ACC112 (cell line): ENCODE results near the gene NUPR2.
"Not testable (repeated sequence)": the region's sequence is repeated elsewhere in the genome, so short reads cannot be mapped to it uniquely, and the experiment has no call there.

Experiments
- H2AFZ ChIP-seq: fragments of 200-600 bp; sonication (generic); one replicate; pipeline ENCODE4 v1.6.0; 2017; ENCODE audit warnings: antibody characterized with exemption, low read length; ENCODE audit not compliant: unreplicated experiment
- H3K27ac ChIP-seq: fragments of 200-600 bp; sonication (generic); 2 replicates; pipeline ENCODE4 v1.5.1; 2014; ENCODE audit warnings: low read depth, mild to moderate bottlenecking, antibody characterized with exemption, low read length, moderate library complexity
- H3K27me3 ChIP-seq: fragments of 200-600 bp; sonication (generic); 2 replicates; pipeline ENCODE4 v1.6.1; 2014; ENCODE audit warnings: mild to moderate bottlenecking, antibody characterized with exemption, low read length, moderate library complexity, mixed read lengths; ENCODE audit not compliant: insufficient read depth
- H3K36me3 ChIP-seq: fragments of 200-600 bp; sonication (generic); 2 replicates; pipeline ENCODE4 v1.6.1; 2016; ENCODE audit warnings: mild to moderate bottlenecking, antibody characterized with exemption, low read length, moderate library complexity, mixed read lengths; ENCODE audit not compliant: insufficient read depth
- H3K4me1 ChIP-seq: fragments of 200-600 bp; sonication (generic); one replicate; pipeline ENCODE4 v1.6.1; 2016; ENCODE audit warnings: low read length, mixed read lengths; ENCODE audit not compliant: insufficient read depth, unreplicated experiment, control insufficient read depth
- H3K4me3 ChIP-seq: fragments of 200-600 bp; sonication (generic); 2 replicates; pipeline ENCODE4 v1.5.1; 2014; ENCODE audit warnings: mild to moderate bottlenecking, low read depth, low read length
- H3K79me2 ChIP-seq: fragments of 200-600 bp; sonication (generic); one replicate; pipeline ENCODE4 v1.6.0; 2016; ENCODE audit warnings: low read length; ENCODE audit not compliant: control insufficient read depth, unreplicated experiment, insufficient read depth

Gene NUPR2, protein sequence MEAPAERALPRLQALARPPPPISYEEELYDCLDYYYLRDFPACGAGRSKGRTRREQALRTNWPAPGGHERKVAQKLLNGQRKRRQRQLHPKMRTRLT

DNA sequence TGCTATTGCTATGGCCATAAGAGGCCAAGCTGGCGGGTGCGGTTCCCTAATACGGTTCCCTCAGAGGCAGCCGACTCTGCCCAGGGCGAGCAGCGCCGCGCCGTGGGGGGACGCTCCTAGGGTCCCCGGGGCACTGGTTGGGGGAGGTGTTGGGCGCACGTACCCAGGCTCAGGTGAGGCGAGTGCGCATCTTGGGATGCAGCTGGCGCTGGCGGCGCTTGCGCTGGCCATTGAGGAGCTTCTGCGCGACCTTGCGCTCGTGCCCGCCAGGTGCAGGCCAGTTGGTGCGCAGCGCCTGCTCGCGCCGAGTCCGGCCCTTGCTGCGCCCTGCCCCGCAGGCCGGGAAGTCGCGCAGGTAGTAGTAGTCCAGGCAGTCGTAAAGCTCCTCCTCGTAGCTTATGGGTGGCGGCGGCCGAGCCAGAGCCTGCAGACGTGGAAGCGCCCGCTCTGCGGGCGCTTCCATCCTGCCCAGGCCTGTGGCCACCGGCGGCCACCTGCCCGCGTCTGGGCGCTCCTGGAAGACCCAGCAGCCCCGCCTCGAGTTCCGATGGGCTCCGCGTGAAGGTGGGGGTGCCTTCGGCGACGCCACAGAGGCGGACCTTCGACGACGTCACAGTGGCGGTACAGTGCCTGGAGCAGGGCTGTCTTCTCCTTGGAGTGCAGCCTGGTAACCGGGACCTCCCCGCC, at the start of gene NUPR2:
NUPR2 (minus strand) TSS at position 566 of the 687 bp plus-strand sequence; CDS start at position 463, 103 bp downstream.
- no peaks in the 10 kb centered on the region for H3K36me3 ChIP-seq

DNA sequence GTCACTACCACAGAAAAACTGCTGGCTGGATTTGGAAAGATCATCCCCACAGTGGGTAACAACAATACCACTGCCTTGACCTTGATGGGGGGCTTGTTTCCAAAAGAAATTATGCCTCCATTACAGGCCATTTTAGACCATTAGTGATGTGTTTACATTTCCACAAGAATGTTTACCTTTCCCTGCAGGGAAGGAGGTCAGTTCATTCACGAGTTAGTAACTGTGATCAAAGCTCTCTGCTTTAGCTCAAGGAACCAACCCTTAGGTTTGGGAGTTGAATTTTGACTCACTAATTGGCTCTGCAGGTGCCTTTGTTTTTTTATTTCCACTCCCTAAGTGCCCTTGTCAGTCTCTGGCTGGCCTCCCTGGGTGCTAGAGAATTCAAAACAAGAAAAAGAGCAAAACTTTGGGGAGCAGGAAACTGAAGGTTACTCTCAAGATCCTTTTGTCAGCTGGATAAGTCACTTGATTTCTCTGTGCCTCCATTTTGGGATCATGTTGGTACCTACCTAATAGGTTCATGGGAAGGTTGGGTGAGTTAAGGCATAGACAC, 41.1 kb upstream of the NUPR2 start:
- Histone ChIP-seq H3K27me3 (no peaks in the 10 kb centered on the region), H3K79me2 (no peaks in the 10 kb centered on the region), H3K4me3 (no peak overlapping the region), H3K4me1 (no peaks in the 10 kb centered on the region), H2AFZ (no peak overlapping the region), H3K36me3 (no peaks in the 10 kb centered on the region), H3K27ac (no peak overlapping the region)

More for the DNA sequence above, at the start of gene NUPR2:
- H2AFZ ChIP-seq, result no peak within 1 kb of the TSS
- H3K4me3 ChIP-seq, result no peak within 1 kb of the TSS
- H3K4me1 ChIP-seq, result no peaks in the 10 kb centered on the region
- H3K79me2 ChIP-seq, result no peaks in the 10 kb centered on the region
- H3K27ac ChIP-seq, result no peak within 1 kb of the TSS
- H3K27me3 ChIP-seq, result peaks cover 30% of the 10 kb centered on the region

DNA sequence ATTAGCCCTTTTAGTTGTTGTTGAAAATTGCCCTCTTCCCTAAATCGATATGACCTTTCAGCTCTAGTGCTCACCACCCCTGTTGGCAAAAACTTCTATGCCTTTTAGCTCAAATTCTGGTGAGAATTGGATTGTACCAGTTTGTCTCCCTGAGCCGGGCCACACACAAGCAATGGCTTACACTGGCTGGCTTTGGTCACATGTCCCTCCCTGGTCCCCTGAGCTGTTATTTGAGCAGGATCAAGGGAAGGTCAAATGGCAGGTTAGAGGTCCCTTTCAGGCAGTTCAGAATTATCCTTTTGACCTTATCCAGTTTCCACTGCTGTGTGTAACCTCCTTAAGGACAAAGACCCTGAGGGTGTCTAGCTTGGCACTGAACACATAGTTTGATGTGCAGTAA, 14.8 kb upstream of the NUPR2 start:
- H2AFZ ChIP-seq, H3K27me3 ChIP-seq, H3K4me1 ChIP-seq, H3K79me2 ChIP-seq, H3K27ac ChIP-seq, H3K4me3 ChIP-seq, H3K36me3 ChIP-seq: not testable (repeated sequence)

DNA sequence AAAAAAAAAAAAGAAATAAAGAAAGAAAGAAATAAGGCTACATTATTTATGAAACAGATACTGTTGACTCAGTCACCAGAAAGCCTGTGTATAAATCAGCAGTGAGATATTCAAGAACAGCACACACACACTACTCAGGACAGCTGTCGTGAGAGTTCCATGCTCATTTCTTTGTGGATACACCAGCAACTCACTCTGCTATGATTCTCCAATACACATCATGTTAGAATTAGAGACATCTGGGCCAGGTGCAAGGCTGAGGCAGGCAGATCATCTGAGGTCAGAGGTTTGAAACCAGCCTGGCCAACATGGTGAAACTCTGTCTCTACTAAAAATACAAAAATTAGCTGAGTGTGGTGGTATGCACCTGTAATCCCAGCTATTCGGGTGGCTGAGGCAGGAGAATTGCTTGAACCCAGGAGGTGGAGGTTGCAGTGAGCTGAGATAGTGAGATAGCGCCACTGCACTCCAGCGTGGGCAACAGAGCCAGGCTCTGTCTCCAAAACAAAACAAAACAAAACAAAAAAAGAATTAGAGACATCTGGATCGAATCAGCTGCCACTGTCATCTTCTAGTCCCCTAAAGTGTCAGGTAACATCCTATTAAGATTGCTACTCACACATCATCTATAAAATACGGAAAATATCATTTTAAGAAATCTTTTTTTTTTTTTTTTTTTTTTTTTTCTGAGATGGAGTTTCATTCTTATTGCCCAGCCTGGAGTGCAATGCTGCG, 11.2 kb upstream of the NUPR2 start:
- H3K79me2 ChIP-seq, result no peaks in the 10 kb centered on the region
- no peaks in the 10 kb centered on the region for H3K36me3 ChIP-seq
- no peak overlapping the region for H3K27ac ChIP-seq
- no peak overlapping the region for H2AFZ ChIP-seq
- no peaks in the 10 kb centered on the region for H3K27me3 ChIP-seq
- H3K4me1 ChIP-seq, result no peaks in the 10 kb centered on the region
- no peak overlapping the region for H3K4me3 ChIP-seq

DNA sequence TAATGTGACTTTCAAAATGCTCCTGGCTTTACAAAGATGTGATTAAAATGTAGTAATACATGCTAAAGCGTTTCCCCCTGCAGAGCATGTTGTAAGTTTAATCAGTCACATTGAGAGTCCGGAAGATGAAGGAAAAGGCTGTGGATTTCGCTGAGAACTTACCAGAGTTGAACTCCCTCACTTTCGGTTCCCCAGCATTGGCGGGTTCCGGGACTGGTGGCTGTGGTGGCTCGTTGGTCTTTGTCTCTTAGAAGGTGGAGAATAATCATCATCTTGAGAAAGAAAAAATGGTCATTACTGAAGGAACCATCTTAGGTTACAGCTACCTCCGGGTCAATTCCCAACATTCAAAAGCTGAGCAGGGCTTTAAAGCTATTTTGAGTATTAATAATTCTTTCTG, 9.6 kb upstream of the NUPR2 start:
- Histone ChIP-seq H3K79me2 (no peaks in the 10 kb centered on the region), H3K27ac (no peak overlapping the region), H3K4me3 (no peak overlapping the region), H3K4me1 (no peaks in the 10 kb centered on the region), H3K36me3 (no peaks in the 10 kb centered on the region), H3K27me3 (no peaks in the 10 kb centered on the region), H2AFZ (no peak overlapping the region)

DNA sequence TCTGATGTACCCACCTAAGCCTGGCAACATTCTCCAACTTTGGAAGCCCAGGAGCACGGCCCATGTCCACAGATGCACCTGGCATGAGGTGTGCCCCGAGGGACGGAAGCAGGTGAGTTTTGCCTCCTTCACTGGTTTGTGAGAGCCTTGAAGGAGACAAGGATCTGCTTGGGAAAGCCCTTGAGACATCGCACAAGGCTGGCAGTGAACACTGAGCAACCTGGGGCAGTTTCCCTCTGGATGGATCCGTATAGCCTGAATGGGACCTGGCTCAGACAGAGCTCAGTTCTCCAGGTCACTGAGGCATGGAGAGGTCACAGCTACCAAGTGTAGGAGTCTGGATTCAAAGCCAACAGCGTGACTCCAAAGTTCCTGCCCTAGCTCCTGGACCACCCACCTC, 8.8 kb upstream of the NUPR2 start:
- Histone ChIP-seq H3K79me2 (no peaks in the 10 kb centered on the region), H3K4me1 (no peaks in the 10 kb centered on the region), H3K36me3 (no peaks in the 10 kb centered on the region), H2AFZ (no peak overlapping the region), H3K4me3 (no peak overlapping the region), H3K27me3 (no peaks in the 10 kb centered on the region), H3K27ac (no peak overlapping the region)

DNA sequence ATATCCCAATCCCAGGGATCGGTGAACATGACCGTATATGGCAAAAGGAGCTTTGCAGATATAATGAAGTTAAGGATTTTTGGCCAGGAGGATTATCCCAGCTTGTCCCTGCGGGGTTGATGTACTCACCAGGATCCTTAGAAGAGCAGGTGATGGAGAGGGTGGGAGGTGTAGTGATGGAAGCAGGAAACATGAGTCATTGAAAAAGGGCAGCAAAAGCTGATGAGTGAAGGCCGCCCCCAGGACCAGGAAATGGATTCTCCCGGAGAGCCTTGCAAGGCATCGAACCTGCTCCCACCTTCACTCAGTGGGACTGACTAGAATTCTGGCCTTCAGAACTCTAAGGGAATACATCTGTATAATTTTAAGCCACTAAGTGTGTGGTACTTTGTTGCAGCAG, 5.2 kb upstream of the NUPR2 start:
- Histone ChIP-seq H2AFZ (no peak overlapping the region), H3K4me3 (no peak overlapping the region), H3K27ac (no peak overlapping the region), H3K4me1 (no peaks in the 10 kb centered on the region), H3K36me3 (no peaks in the 10 kb centered on the region), H3K79me2 (no peaks in the 10 kb centered on the region), H3K27me3 (peaks cover 16% of the 10 kb centered on the region)

DNA sequence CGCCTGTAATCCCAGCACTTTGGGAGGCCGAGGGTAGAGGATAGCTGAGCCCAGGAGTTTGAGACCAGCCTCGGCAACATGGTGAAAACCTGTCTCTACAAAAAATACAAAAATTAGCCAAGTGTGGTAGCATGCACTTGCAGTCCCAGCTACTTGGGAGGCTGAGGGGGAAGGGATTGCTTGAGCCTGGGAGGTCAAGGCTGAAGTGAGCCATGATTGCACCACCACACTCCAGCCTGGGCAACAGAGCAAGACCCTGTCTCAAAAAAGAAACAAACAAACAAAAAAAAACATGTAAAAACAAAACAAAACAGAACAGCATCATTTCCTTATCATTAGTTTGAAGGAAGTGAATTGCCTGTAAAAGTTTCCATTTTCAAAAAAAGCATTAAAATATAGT, 4.0 kb downstream of the NUPR2 start:
- peaks cover 22% of the 10 kb centered on the region for H3K27me3 ChIP-seq
- H3K79me2 ChIP-seq, H3K36me3 ChIP-seq, H3K27ac ChIP-seq, H3K4me3 ChIP-seq, H2AFZ ChIP-seq, H3K4me1 ChIP-seq: not testable (repeated sequence)

DNA sequence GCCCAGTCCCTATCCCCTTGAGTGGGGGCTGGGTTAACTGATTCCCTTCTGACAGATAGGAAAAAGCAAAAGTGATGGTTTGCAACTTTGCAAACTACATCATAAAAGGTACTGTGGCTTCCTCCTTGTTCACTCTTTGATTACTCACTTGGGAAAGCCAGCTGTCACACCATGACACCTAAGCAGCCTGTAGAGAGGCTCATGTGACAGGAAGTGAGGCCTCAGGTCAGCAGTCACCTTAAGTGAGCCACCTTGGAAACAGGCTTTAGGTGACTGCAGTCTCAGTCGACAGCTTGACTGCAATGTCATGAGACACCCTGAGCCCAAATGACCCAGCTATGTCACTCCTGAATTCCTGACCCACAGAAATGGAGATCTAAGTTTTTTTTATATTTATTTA, 5.6 kb downstream of the NUPR2 start:
- H3K79me2 ChIP-seq, result peaks cover 7% of the 10 kb centered on the region
- H3K4me3 ChIP-seq, result no peak overlapping the region
- peaks cover 6% of the 10 kb centered on the region; the same call in 1 of the 2 replicates for H3K27me3 ChIP-seq
- H3K4me1 ChIP-seq, result no peaks in the 10 kb centered on the region
- no peak overlapping the region for H3K27ac ChIP-seq
- H2AFZ ChIP-seq, result no peak overlapping the region
- H3K36me3 ChIP-seq, result no peaks in the 10 kb centered on the region

DNA sequence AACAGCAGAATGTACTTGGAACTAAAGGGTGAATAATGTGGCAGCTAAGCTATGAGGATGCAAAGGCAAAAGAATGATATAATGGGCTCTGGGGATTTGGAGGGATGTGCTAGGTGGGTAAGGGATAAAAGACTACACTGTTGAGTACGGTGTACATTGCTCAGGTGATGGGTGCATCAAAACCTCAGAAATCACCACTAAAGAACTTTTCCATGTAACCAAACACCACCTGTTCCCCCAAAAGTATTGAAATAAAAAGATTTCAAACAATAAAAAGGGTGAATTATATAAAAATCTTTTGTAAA, 8.3 kb downstream of the NUPR2 start:
- peaks cover 31% of the 10 kb centered on the region for H3K79me2 ChIP-seq
- H3K4me3 ChIP-seq, result no peak overlapping the region
- no peak overlapping the region for H3K27ac ChIP-seq
- H3K36me3 ChIP-seq, result peaks cover 4% of the 10 kb centered on the region; the same call in 1 of the 2 replicates
- no peaks in the 10 kb centered on the region for H3K27me3 ChIP-seq
- H3K4me1 ChIP-seq, result peaks cover 3% of the 10 kb centered on the region
- no peak overlapping the region for H2AFZ ChIP-seq
